ENCODE results near the gene GRIK4. TPM values are rescaled to one million over a fixed set of nuclear protein-coding genes. Genes with fewer than 3 reads are reported as not detected.

The GRIK4 gene
- total and polyA plus RNA-seq, 9 of the 15 experiments (the other 6 are each of a cell fraction or from before 2014, with no cell fraction given), result not detected

GRCh38 chr11:120712014-120712413, 200.5 kb downstream of the GRIK4 start (continued):
- TF ChIP-seq REST (IDR thresholded peaks at IDR 0.05; ENCODE audit: borderline replicate concordance), result no peak
- TF ChIP-seq REST (CRISPR knock-in tag; IDR thresholded peaks at IDR 0.05; ENCODE audit: low read depth), result no peak
- TF ChIP-seq SMAD4 (CRISPR knock-in tag; conservative IDR thresholded peaks at IDR 0.05), result no peak
- no peak for TF ChIP-seq ZNF347 (CRISPR knock-in tag; IDR thresholded peaks at IDR 0.05; ENCODE audit: low read depth)
- no peak for TF ChIP-seq ZNF695 (CRISPR knock-in tag; IDR thresholded peaks at IDR 0.05)
- no peak for TF ChIP-seq NFRKB (IDR thresholded peaks at IDR 0.05; ENCODE audit: low read depth)
- no peak for TF ChIP-seq CREB3 (tag; conservative IDR thresholded peaks at IDR 0.05; ENCODE audit: low read depth)
- no peak for TF ChIP-seq ZNF592 (IDR thresholded peaks at IDR 0.05)
- TF ChIP-seq ZNF76 (CRISPR knock-in tag; IDR thresholded peaks at IDR 0.05; ENCODE audit: borderline replicate concordance), result no peak
- TF ChIP-seq POLR2A (conservative IDR thresholded peaks at IDR 0.05), result no peak

All from K562 (cell line).